Neural cell (in vitro differentiated cells): Measurements from ENCODE around the gene NAA11. TPM values are rescaled to one million over a fixed set of nuclear protein-coding genes. Genes with fewer than 3 reads are reported as not detected.

Experiments used
- H2AFZ ChIP-seq: fragments of 200-600, 300-800 bp; sonication (generic), shearing (Covaris generic); 2 replicates; pipeline ENCODE4 v1.6.0; 2014; ENCODE audit warnings: low read depth, mild to moderate bottlenecking, antibody characterized with exemption, low read length, moderate library complexity
- H3F3A ChIP-seq: fragments of 200-600 bp; shearing (Covaris generic); 2 replicates; pipeline ENCODE4 v1.6.1; 2016; ENCODE audit warnings: mild to moderate bottlenecking, moderate library complexity, mixed read lengths, antibody characterized with exemption, low read length; ENCODE audit not compliant: insufficient read depth, poor library complexity, severe bottlenecking
- H3K27ac ChIP-seq: fragments of 200-600, 300-800 bp; sonication (generic), shearing (Covaris generic); 2 replicates; pipeline ENCODE4 v1.5.1; 2014; ENCODE audit warnings: mild to moderate bottlenecking, low read length, moderate library complexity
- H3K27me3 ChIP-seq: fragments of 300-800, 200-600 bp; sonication (generic), shearing (Covaris generic); 2 replicates; pipeline ENCODE4 v1.6.0; 2014; ENCODE audit warnings: mild to moderate bottlenecking, low read depth, low read length, moderate library complexity; ENCODE audit not compliant: insufficient read depth
- H3K36me3 ChIP-seq: fragments of 300-800, 200-600 bp; sonication (generic), shearing (Covaris generic); 2 replicates; pipeline ENCODE4 v1.5.1; 2014; ENCODE audit warnings: mild to moderate bottlenecking, antibody characterized with exemption, low read length, moderate library complexity; ENCODE audit not compliant: insufficient read depth
- H3K4me2 ChIP-seq: fragments of 300-800, 200-600 bp; sonication (generic), shearing (Covaris generic); 2 replicates; pipeline ENCODE4 v1.6.0; 2014; ENCODE audit warnings: mild to moderate bottlenecking, low read length
- H3K4me3 ChIP-seq: fragments of 300-800, 200-600 bp; sonication (generic), shearing (Covaris generic); 2 replicates; pipeline ENCODE4 v1.5.1; 2014; ENCODE audit warnings: mild to moderate bottlenecking, low read length, moderate library complexity
- H3K79me2 ChIP-seq: fragments of 200-600 bp; shearing (Covaris generic); replicated peaks from 2 replicates; pipeline ENCODE4 v1.6.0; 2014; ENCODE audit warnings: mild to moderate bottlenecking, low read length, moderate library complexity; ENCODE audit not compliant: insufficient read depth
- H3K9ac ChIP-seq: fragments of 300-800, 200-600 bp; sonication (generic), shearing (Covaris generic); 2 replicates; pipeline ENCODE4 v1.6.1; 2016; ENCODE audit warnings: mild to moderate bottlenecking, low read length, mixed read lengths
- H3K9me2 ChIP-seq: fragments of 200-600 bp; shearing (Covaris generic); 2 replicates; pipeline ENCODE4 v1.6.1; 2016; ENCODE audit warnings: mild to moderate bottlenecking, low read length, mixed read lengths; ENCODE audit not compliant: insufficient read depth
- H3K9me3 ChIP-seq: fragments of 200-600, 300-800 bp; sonication (generic), shearing (Covaris generic); 2 replicates; pipeline ENCODE4 v1.6.1; 2016; ENCODE audit warnings: mild to moderate bottlenecking, mixed run types, low read length, moderate library complexity, mixed read lengths
- H4K20me1 ChIP-seq: fragments of 200-600 bp; shearing (Covaris generic); 2 replicates; pipeline ENCODE4 v1.6.1; 2016; ENCODE audit warnings: mild to moderate bottlenecking, mixed run types; ENCODE audit not compliant: insufficient read depth
- CTCF ChIP-seq: fragments of 450-650 bp; IDR thresholded peaks from 2 replicates; pipeline ENCODE4 v1.5.1; 2014; ENCODE audit warnings: antibody characterized with exemption, mild to moderate bottlenecking, moderate library complexity; ENCODE audit not compliant: poor library complexity, severe bottlenecking
- EP300 ChIP-seq: fragments of 450-650 bp; conservative IDR thresholded peaks from 2 replicates; pipeline ENCODE4 v1.6.1; 2014; ENCODE audit warnings: antibody characterized with exemption, mild to moderate bottlenecking, moderate library complexity; ENCODE audit not compliant: poor library complexity, severe bottlenecking
- EZH2 ChIP-seq: fragments of 200-600, 300-800 bp; shearing (Covaris generic), sonication (generic); IDR thresholded peaks from 2 replicates; pipeline ENCODE4 v1.6.1; 2014; ENCODE audit warnings: antibody characterized with exemption, low read length, borderline replicate concordance, mild to moderate bottlenecking; ENCODE audit not compliant: insufficient read depth, poor library complexity, severe bottlenecking
- MXI1 ChIP-seq: fragments of 450-650 bp; conservative IDR thresholded peaks from 2 replicates; pipeline ENCODE4 v1.6.1; 2014; ENCODE audit warnings: antibody characterized with exemption, mild to moderate bottlenecking; ENCODE audit not compliant: poor library complexity, severe bottlenecking
- POLR2AphosphoS5 ChIP-seq: IDR thresholded peaks from 2 replicates; pipeline ENCODE4 v1.6.1; 2012
- RAD21 ChIP-seq: fragments of 450-650 bp; conservative IDR thresholded peaks from 2 replicates; pipeline ENCODE4 v1.6.1; 2014; ENCODE audit warnings: antibody characterized with exemption, mild to moderate bottlenecking, moderate library complexity
- REST ChIP-seq: IDR thresholded peaks from 2 replicates; pipeline ENCODE4 v1.6.1; 2012; ENCODE audit warnings: borderline replicate concordance
- SMC3 ChIP-seq: fragments of 450-650 bp; conservative IDR thresholded peaks from 2 replicates; pipeline ENCODE4 v1.6.1; 2014; ENCODE audit warnings: antibody characterized with exemption, mild to moderate bottlenecking, moderate library complexity; ENCODE audit not compliant: poor library complexity
- TAF1 ChIP-seq: IDR thresholded peaks from 2 replicates; pipeline ENCODE4 v1.6.1; 2012; ENCODE audit warnings: low read depth
- polyA plus RNA-seq: library from polyadenylated mRNA; depleted of rRNA; stranded (reverse); fragments of >200 nt; gene quantifications from 2 replicates; pipeline ENCODE4 v1.2.3, GENCODE V29; 2014

Gene NAA11
- polyA plus RNA-seq, 1 donor from 2014 or later, result not detected

- no peak overlapping the region for H3K4me2 ChIP-seq
- TF ChIP-seq REST (no peak), EZH2 (no peak)
- no peak overlapping the region for H3K27ac ChIP-seq
- no peak overlapping the region for H3K9ac ChIP-seq
- H3K9me3 ChIP-seq, result no peaks in the 10 kb centered on the region
- no peaks in the 10 kb centered on the region for H3K79me2 ChIP-seq
- no peaks in the 10 kb centered on the region for H3K9me2 ChIP-seq
- no peak overlapping the region for H2AFZ ChIP-seq
- no peaks in the 10 kb centered on the region for H3F3A ChIP-seq
- H4K20me1 ChIP-seq, result no peaks in the 10 kb centered on the region
- no peaks in the 10 kb centered on the region for H3K36me3 ChIP-seq
- H3K4me3 ChIP-seq, result no peak overlapping the region
- H3K27me3 ChIP-seq, result no peaks in the 10 kb centered on the region
Observed at GRCh38 chr4:79348405-79348804, 22.5 kb upstream of the NAA11 start.

- TF ChIP-seq MXI1 (no peak), POLR2AphosphoS5 (no peak)
- H3K27ac ChIP-seq, result no peak overlapping the region
- H3K79me2 ChIP-seq, result no peaks in the 10 kb centered on the region
- H3K9me2 ChIP-seq, result no peaks in the 10 kb centered on the region
- H3K9me3 ChIP-seq, result no peaks in the 10 kb centered on the region
- H3K4me3 ChIP-seq, result no peak overlapping the region
- H3K36me3 ChIP-seq, result no peaks in the 10 kb centered on the region
- H3F3A ChIP-seq, result no peaks in the 10 kb centered on the region
- H3K27me3 ChIP-seq, result no peaks in the 10 kb centered on the region
- H3K4me2 ChIP-seq, result no peak overlapping the region
- H2AFZ ChIP-seq, result no peak overlapping the region
- H4K20me1 ChIP-seq, result no peaks in the 10 kb centered on the region
- H3K9ac ChIP-seq, result no peak overlapping the region
Observed at GRCh38 chr4:79341893-79342653, 16.2 kb upstream of the NAA11 start.

GRCh38 chr4:79340568-79340967 is 14.7 kb upstream of the NAA11 start:
- no peak overlapping the region for H3K9ac ChIP-seq
- no peak overlapping the region for H3K4me2 ChIP-seq
- no peaks in the 10 kb centered on the region for H3F3A ChIP-seq
- no peak overlapping the region for H2AFZ ChIP-seq
- H3K9me2 ChIP-seq, result no peaks in the 10 kb centered on the region
- no peaks in the 10 kb centered on the region for H3K79me2 ChIP-seq
- H3K36me3 ChIP-seq, result no peaks in the 10 kb centered on the region
- H3K27me3 ChIP-seq, result no peaks in the 10 kb centered on the region
- no peak overlapping the region for H3K27ac ChIP-seq
- no peaks in the 10 kb centered on the region for H3K9me3 ChIP-seq
- H4K20me1 ChIP-seq, result no peaks in the 10 kb centered on the region
- no peak for TF ChIP-seq TAF1
- TF ChIP-seq EZH2, result no peak
- TF ChIP-seq MXI1, result no peak
- TF ChIP-seq EP300, result no peak
- no peak for TF ChIP-seq RAD21
- no peak for TF ChIP-seq CTCF
- no peak for TF ChIP-seq REST
- TF ChIP-seq SMC3, result no peak
- TF ChIP-seq POLR2AphosphoS5, result no peak
- H3K4me3 ChIP-seq, result no peak overlapping the region
